MM.1S (cell line): ENCODE measurements around the gene LHFPL2.

ENCODE experiments used
- EZH2 ChIP-seq: fragments of 300-600 bp; sonication (generic); optimal IDR thresholded peaks from 2 replicates; pipeline ENCODE3; 2017; ENCODE audit warnings: low read depth, mild to moderate bottlenecking, antibody characterized with exemption, low read length, mixed read lengths
- TF ChIP-seq, protein P1 (sequence below): fragments of 300-600 bp; sonication (generic); IDR thresholded peaks from 2 replicates; pipeline ENCODE4 v1.5.1; 2016; ENCODE audit warnings: antibody characterized with exemption, low read length, mixed read lengths

DNA sequence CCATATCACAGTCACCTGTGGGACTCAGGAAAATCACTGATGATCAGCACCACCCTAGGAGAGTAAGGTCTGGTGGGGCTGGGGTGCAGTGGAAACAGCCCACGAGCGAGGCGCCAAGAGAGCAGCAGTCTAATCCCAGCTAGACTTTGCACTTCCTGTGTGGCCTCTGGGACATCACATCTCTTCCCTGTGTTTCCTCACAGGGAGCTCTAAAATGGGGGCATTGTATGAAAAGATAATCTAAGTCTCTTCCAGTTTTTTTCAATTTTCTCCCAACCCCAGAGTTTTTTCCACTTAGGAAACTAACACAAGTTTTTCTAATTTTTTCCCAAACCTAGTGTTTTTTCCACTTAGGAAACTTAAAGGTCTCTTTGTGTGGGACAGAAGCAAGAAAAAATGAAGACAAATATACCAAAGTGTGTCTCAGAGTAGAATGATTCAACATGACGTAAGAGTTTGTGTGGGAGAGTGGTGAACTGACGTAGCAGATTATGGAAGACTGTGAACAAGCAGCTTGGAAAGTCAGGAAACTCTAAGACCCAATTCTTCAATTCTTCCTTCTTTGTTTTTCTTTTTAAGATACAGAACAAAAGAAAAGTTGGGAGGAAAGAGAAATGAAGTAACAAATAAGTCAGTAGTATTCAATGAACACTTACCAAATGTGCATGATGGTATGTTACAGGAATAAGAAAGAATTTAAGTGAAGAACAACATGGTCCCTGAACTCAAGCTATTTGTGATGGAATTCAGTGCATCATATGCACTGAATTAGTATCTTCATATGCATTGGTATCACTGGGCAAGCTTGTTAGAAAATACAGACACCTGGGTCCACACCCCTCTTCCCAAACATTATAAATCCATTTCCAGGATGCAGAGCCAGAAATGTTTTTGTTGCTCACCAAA is 51.3 kb downstream of the LHFPL2 start:
- TF ChIP-seq, protein P1, sequence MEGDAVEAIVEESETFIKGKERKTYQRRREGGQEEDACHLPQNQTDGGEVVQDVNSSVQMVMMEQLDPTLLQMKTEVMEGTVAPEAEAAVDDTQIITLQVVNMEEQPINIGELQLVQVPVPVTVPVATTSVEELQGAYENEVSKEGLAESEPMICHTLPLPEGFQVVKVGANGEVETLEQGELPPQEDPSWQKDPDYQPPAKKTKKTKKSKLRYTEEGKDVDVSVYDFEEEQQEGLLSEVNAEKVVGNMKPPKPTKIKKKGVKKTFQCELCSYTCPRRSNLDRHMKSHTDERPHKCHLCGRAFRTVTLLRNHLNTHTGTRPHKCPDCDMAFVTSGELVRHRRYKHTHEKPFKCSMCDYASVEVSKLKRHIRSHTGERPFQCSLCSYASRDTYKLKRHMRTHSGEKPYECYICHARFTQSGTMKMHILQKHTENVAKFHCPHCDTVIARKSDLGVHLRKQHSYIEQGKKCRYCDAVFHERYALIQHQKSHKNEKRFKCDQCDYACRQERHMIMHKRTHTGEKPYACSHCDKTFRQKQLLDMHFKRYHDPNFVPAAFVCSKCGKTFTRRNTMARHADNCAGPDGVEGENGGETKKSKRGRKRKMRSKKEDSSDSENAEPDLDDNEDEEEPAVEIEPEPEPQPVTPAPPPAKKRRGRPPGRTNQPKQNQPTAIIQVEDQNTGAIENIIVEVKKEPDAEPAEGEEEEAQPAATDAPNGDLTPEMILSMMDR, result no peak
- TF ChIP-seq EZH2, result no peak
